Large intestine (tissue), 3 donors: Measurements from ENCODE around the gene PRKCQ. TPM values are rescaled to one million over a fixed set of nuclear protein-coding genes. Genes with fewer than 3 reads are reported as not detected.

Source experiments
- DNase-seq, 2 donors: peaks; one replicate each; pipeline versions ENCODE4 v3.0.0 to v3.0.0-alpha.2; 2013
- H3K27ac ChIP-seq: one replicate; pipeline ENCODE4 v1.5.1; 2013; ENCODE audit warnings: low read length
- H3K27me3 ChIP-seq: 2 replicates; pipeline ENCODE4 v1.6.1; 2013; ENCODE audit warnings: low read length; ENCODE audit not compliant: control insufficient read depth, insufficient read depth
- H3K36me3 ChIP-seq: 2 replicates; pipeline ENCODE4 v1.6.1; 2013; ENCODE audit warnings: low read length; ENCODE audit not compliant: control insufficient read depth, insufficient read depth
- H3K4me1 ChIP-seq: one replicate; pipeline ENCODE4 v1.6.1; 2013; ENCODE audit warnings: low read length; ENCODE audit not compliant: control insufficient read depth, insufficient read depth
- H3K4me3 ChIP-seq: one replicate; pipeline ENCODE4 v1.5.1; 2013; ENCODE audit warnings: low read length
- H3K9me3 ChIP-seq: one replicate; pipeline ENCODE4 v1.6.1; 2013; ENCODE audit warnings: mild to moderate bottlenecking, low read depth, low read length, moderate library complexity; ENCODE audit not compliant: control insufficient read depth
- WGBS: methylation state at CpG from one replicate; pipeline ENCODE4 v1.1.5; 2013; ENCODE audit warnings: low lambda C conversion rate; ENCODE audit not compliant: insufficient coverage; 5-methylcytosine and 5-hydroxymethylcytosine counted together
- polyA plus RNA-seq: library from polyadenylated mRNA; unstranded; fragments of 120-200 nt; gene quantifications from one replicate; pipeline ENCODE4 v1.2.1, GENCODE V29; 2013

The PRKCQ gene
- polyA plus RNA-seq, 1 donor, result 3.7 TPM

GRCh38 chr10:6400821-6401465 is 179.1 kb downstream of the PRKCQ start:
- Histone ChIP-seq H3K27ac (no peak overlapping the region), H3K36me3 (no peaks in the 10 kb centered on the region), H3K4me1 (no peaks in the 10 kb centered on the region), H3K9me3 (no peaks in the 10 kb centered on the region), H3K4me3 (no peak overlapping the region), H3K27me3 (peaks cover 11% of the 10 kb centered on the region)
- WGBS, result no CpG with 5 or more reads among the region's 12 CpGs
- no peak for DNase-seq

DNA sequence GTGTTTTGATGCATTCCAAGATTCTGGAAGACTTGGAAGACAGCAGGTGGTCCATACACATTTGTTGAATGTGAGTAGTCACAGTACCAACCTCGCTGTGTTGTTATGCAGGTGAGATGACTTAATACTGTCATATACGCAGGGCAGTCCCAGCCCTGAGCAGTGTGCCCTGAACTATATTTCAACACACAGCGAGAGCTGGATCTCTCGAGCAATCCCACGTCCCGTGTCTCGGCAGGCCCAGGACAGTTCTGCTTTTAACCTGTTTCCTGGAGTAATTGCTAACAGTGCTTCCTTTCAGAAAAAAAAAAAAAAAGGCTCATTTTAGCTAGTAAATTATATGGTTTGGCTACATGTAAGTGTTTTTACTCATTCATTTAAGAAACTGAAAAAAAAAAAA is 179.7 kb downstream of the PRKCQ start:
- H3K4me1 ChIP-seq, result no peaks in the 10 kb centered on the region
- no peak overlapping the region for H3K4me3 ChIP-seq
- no peaks in the 10 kb centered on the region for H3K9me3 ChIP-seq
- no peak overlapping the region for H3K27ac ChIP-seq
- no CpG with 5 or more reads among the region's 7 CpGs for WGBS
- no peaks in the 10 kb centered on the region for H3K36me3 ChIP-seq
- H3K27me3 ChIP-seq, result peaks cover 6% of the 10 kb centered on the region
- no peak for DNase-seq

DNA sequence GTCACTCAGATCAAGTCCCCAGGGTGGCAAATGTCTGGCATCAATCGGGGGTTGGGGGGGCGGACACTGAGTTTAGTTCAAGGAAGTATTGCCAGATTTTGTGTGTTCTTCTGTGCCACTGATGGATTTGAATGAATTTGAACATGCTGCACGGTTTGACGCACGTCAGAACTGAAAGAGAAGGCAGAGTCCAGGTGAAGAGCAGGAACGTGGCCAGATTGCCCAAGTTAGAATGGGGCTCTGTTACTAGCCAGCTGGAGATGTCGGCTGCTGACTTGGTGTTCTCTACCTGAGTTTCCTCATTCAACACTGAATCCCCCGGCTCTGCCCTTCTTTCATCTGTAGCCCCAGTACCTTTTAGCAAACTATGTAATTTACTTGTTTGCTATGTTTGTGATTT is 180.2 kb downstream of the PRKCQ start:
- no peak for DNase-seq
- Histone ChIP-seq H3K27ac (no peak overlapping the region), H3K36me3 (no peaks in the 10 kb centered on the region), H3K4me1 (no peaks in the 10 kb centered on the region), H3K27me3 (peaks cover 6% of the 10 kb centered on the region), H3K4me3 (no peak overlapping the region), H3K9me3 (no peaks in the 10 kb centered on the region)
- WGBS, result no CpG with 5 or more reads among the region's 8 CpGs

DNA sequence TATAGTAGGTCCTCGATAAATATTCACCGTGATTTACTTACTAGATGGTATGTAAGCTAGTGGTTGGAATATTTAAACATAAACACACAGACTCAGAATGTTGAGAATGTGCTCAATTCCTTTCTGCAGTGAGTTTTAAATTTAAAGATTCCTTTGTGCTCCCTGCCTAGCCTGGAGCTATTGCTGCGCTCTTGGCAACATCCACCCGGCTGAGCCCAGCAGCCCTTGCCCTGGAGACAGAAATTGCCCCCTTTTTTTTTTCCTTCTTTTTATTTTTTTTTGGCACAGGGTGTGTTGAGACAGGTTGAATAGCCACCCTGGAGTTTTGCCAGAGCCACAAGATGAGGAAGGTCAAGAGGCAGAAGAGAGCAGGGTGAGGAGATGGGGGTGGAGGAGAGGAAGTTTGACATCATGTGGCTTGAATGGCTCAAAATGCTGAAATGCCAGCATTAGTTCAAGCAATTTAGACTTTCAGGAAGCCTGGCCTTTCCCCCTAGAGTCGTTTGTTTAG is 180.8 kb downstream of the PRKCQ start:
- no CpG with 5 or more reads among the region's 5 CpGs for WGBS
- Histone ChIP-seq H3K4me1 (no peaks in the 10 kb centered on the region), H3K27me3 (peaks cover 6% of the 10 kb centered on the region), H3K27ac (no peak overlapping the region), H3K36me3 (no peaks in the 10 kb centered on the region), H3K9me3 (no peaks in the 10 kb centered on the region), H3K4me3 (no peak overlapping the region)
- no peak for DNase-seq

DNA sequence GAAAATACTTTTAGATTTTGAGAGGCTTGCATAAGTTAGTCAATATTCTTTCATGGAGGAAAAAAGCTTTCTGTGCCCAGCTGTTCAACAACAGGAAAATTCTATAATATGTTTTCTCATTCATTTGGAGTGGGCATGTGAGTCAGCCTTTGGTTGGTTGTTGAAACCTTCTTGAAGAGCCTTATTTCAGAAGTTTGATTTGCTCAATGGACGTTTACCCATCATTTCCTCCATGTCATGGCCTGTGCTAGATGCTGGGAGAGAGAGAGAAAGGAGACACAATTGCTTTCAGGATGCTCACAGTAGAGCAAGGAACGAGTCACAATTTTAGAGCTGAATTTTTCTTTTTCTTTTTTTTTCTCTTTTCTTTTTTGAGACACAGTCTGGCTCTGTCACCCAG is 181.7 kb downstream of the PRKCQ start:
- Histone ChIP-seq H3K4me3 (no peak overlapping the region), H3K4me1 (no peaks in the 10 kb centered on the region), H3K36me3 (no peaks in the 10 kb centered on the region), H3K27me3 (peaks cover 6% of the 10 kb centered on the region), H3K27ac (no peak overlapping the region), H3K9me3 (no peaks in the 10 kb centered on the region)
- 83% methylated on average over 1 of the region's 2 CpGs for WGBS
- DNase-seq, result no peak

GRCh38 chr10:6396652-6397051 is 183.4 kb downstream of the PRKCQ start:
- DNase-seq, result no peak
- Histone ChIP-seq H3K4me3 (no peak overlapping the region), H3K27ac (no peak overlapping the region), H3K36me3 (no peaks in the 10 kb centered on the region), H3K27me3 (no peaks in the 10 kb centered on the region), H3K4me1 (no peaks in the 10 kb centered on the region), H3K9me3 (no peaks in the 10 kb centered on the region)
- WGBS, result 80% methylated on average over 3 of the region's 4 CpGs

GRCh38 chr10:6396226-6396625 is 183.8 kb downstream of the PRKCQ start:
- WGBS, result 92% methylated on average over 2 of the region's 4 CpGs
- Histone ChIP-seq H3K4me3 (no peak overlapping the region), H3K27me3 (no peaks in the 10 kb centered on the region), H3K9me3 (no peaks in the 10 kb centered on the region), H3K4me1 (no peaks in the 10 kb centered on the region), H3K27ac (no peak overlapping the region), H3K36me3 (no peaks in the 10 kb centered on the region)
- DNase-seq, result no peak

GRCh38 chr10:6395606-6396005 is 184.5 kb downstream of the PRKCQ start:
- 90% methylated on average over 2 of the region's 8 CpGs for WGBS
- no peak for DNase-seq
- no peak overlapping the region for H3K27ac ChIP-seq
- no peaks in the 10 kb centered on the region for H3K36me3 ChIP-seq
- H3K4me1 ChIP-seq, result no peaks in the 10 kb centered on the region
- H3K4me3 ChIP-seq, result no peak overlapping the region
- H3K27me3 ChIP-seq, result no peaks in the 10 kb centered on the region
- peaks cover under 1% of the 10 kb centered on the region for H3K9me3 ChIP-seq

- Histone ChIP-seq H3K4me1 (no peaks in the 10 kb centered on the region), H3K27ac (no peak overlapping the region), H3K27me3 (no peaks in the 10 kb centered on the region), H3K4me3 (no peak overlapping the region), H3K36me3 (no peaks in the 10 kb centered on the region), H3K9me3 (peaks cover 12% of the 10 kb centered on the region)
- no CpG with 5 or more reads among the region's 5 CpGs for WGBS
- peak; percentile 52 to 66 for DNase-seq
These were observed 186.0 kb downstream of the PRKCQ start for GRCh38 chr10:6394084-6394483.

DNA sequence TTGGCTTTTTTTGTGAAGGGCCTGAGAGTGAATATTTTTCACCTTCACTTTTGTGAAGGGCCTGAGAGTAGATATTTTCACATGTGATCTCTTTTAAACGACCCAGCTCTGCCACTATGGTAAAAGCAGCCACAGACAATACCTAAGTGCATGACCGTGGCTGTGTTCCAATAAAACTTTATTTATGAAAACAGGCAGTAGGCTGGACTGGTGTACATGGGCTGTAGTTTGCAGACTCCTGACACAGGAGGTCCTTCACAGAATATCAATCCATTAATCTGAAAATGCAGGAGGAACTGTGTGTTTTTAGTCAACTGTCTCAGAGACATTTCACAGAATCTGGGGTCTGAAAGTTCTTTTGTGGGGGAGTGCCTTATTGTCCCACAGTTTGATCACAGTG is 186.9 kb downstream of the PRKCQ start:
- DNase-seq, result no peak
- H3K4me1 ChIP-seq, result no peaks in the 10 kb centered on the region
- no peaks in the 10 kb centered on the region for H3K27me3 ChIP-seq
- H3K9me3 ChIP-seq, result peaks cover 16% of the 10 kb centered on the region
- H3K36me3 ChIP-seq, result no peaks in the 10 kb centered on the region
- no peak overlapping the region for H3K4me3 ChIP-seq
- no CpG with 5 or more reads among the region's 2 CpGs for WGBS
- no peak overlapping the region for H3K27ac ChIP-seq

DNA sequence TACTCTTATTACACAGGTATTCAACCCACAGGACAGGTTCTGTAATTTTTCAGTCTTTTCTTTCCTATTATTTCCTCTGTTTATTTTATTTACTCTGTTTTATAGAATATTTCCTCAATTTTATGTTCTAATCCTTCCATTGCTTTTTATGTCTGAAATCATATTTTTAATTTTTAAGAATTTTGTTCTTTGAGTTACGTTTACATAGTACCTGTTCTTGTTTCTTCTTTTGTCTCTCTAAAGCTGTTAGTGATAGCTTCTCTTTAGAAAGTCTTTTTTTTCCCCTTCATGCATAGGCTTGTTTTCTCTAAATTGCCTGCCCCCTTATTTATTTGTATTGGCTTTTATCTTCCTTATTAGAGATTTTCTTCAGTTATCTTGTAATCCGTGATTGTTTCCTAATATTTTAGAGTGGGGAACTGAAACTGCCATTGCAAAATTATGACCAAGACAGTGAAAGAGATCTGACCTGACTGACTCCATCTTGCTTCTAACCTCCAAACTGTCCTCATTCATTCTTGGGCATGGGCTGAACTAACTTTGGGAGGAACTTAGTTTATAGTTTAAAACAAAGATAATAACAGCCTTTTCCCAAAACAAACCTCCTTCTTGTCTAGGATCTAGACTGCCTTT is 189.7 kb downstream of the PRKCQ start:
- Histone ChIP-seq H3K27ac (no peak overlapping the region), H3K4me1 (no peaks in the 10 kb centered on the region), H3K36me3 (no peaks in the 10 kb centered on the region), H3K4me3 (no peak overlapping the region), H3K9me3 (peaks cover 16% of the 10 kb centered on the region), H3K27me3 (no peaks in the 10 kb centered on the region)
- DNase-seq, result no peak
- WGBS, result 100% methylated on average over 2 of the region's 2 CpGs
